Transverse colon (tissue), 4 donors: ENCODE measurements around the gene FAM117B.

Experiments used
- CTCF ChIP-seq, 5 experiments: fragments of 200-600 bp in 3 of 5; fragments of 450-650 bp in 2 of 5; sonication (generic) in 3 of 5; IDR thresholded peaks; 1 replicate in 2 of 5; 2 replicates in 3 of 5; pipeline ENCODE4 v1.5.1; 2016 to 2017; ENCODE audit warnings: antibody characterized with exemption in 5 of 5, inconsistent platforms in 3 of 5, mild to moderate bottlenecking in 2 of 5, moderate library complexity in 1 of 5
- POLR2AphosphoS5 ChIP-seq, 3 donors: sonication (generic); formaldehyde crosslinking; IDR thresholded peaks; one replicate each; pipeline ENCODE4 v1.6.1; 2016; ENCODE audit warnings: antibody characterized with exemption in 3 of 3

DNA sequence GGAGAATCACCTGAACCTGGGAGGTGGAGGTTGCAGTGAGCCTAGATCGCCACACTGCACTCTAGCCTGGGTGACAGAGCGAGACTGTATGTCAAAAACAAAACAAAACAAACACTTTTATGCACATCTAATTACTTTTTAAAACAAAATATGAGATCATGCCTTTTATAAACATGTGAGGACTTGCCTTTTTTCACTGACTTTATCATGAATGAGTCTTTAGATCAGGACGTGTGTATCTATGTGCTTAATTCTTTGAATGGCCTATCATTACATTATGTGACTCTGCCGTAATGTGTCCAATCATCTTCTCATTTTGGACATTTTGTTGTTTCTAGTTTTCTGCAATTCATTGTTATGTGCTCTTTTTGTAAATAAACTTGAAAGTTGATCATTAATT lies 58.7 kb downstream of the FAM117B start:
- no peak for TF ChIP-seq POLR2AphosphoS5 (IDR thresholded peaks at IDR 0.05)
- TF ChIP-seq CTCF (IDR thresholded peaks at IDR 0.05) = no peak
